ENCODE measurements around the gene SLC22A12.

The SLC22A12 gene

GRCh38 chr11:64626637-64627036, 35.6 kb downstream of the SLC22A12 start:
- no peak for TF ChIP-seq CEBPB (IDR thresholded peaks at IDR 0.05)
- TF ChIP-seq TCF12 (IDR thresholded peaks at IDR 0.05; ENCODE audit: low read depth), result no peak
- no peak for TF ChIP-seq ZBTB7A (IDR thresholded peaks at IDR 0.05; ENCODE audit: low read depth)
- TF ChIP-seq FOXM1 (IDR thresholded peaks at IDR 0.05; ENCODE audit: borderline replicate concordance, low read depth), result no peak
- no peak for TF ChIP-seq EGR1 (IDR thresholded peaks at IDR 0.05)
- TF ChIP-seq YY1 (IDR thresholded peaks at IDR 0.05; ENCODE audit: low read depth), result no peak
- no peak for TF ChIP-seq REST (IDR thresholded peaks at IDR 0.05; ENCODE audit: low read depth)
- no peak for TF ChIP-seq TAF1 (IDR thresholded peaks at IDR 0.05; ENCODE audit: low read depth)
- TF ChIP-seq CREB1 (IDR thresholded peaks at IDR 0.05; ENCODE audit: low read depth), result no peak
- no peak for TF ChIP-seq EP300 (IDR thresholded peaks at IDR 0.05; ENCODE audit: borderline replicate concordance)
- TF ChIP-seq USF1 (IDR thresholded peaks at IDR 0.05), result no peak

- no peak for TF ChIP-seq MAX (IDR thresholded peaks at IDR 0.05)
- no peak for TF ChIP-seq RAD21 (IDR thresholded peaks at IDR 0.05; ENCODE audit: low read depth)
- no peak for TF ChIP-seq NFIC (IDR thresholded peaks at IDR 0.05)
- TF ChIP-seq REST (IDR thresholded peaks at IDR 0.05; ENCODE audit: low read depth), result no peak
- no peak for TF ChIP-seq ZBTB7A (IDR thresholded peaks at IDR 0.05; ENCODE audit: low read depth)
- TF ChIP-seq TEAD4 (IDR thresholded peaks at IDR 0.05), result no peak
- no peak for TF ChIP-seq TCF12 (IDR thresholded peaks at IDR 0.05; ENCODE audit: low read depth)
- no peak for TF ChIP-seq CEBPB (IDR thresholded peaks at IDR 0.05)
- no peak for TF ChIP-seq USF1 (IDR thresholded peaks at IDR 0.05)
- TF ChIP-seq CREB1 (IDR thresholded peaks at IDR 0.05; ENCODE audit: low read depth), result no peak
- no peak for TF ChIP-seq TAF1 (IDR thresholded peaks at IDR 0.05; ENCODE audit: low read depth)
- no peak for TF ChIP-seq FOXM1 (IDR thresholded peaks at IDR 0.05; ENCODE audit: borderline replicate concordance, low read depth)
- no peak for TF ChIP-seq YY1 (IDR thresholded peaks at IDR 0.05; ENCODE audit: low read depth)
- TF ChIP-seq EGR1 (IDR thresholded peaks at IDR 0.05), result no peak
- no peak for TF ChIP-seq EP300 (IDR thresholded peaks at IDR 0.05; ENCODE audit: borderline replicate concordance)
Measured at GRCh38 chr11:64627371-64627770, 36.4 kb downstream of the SLC22A12 start.

- no peak for TF ChIP-seq ZBTB7A (IDR thresholded peaks at IDR 0.05; ENCODE audit: low read depth)
- no peak for TF ChIP-seq USF1 (IDR thresholded peaks at IDR 0.05)
- TF ChIP-seq TEAD4 (IDR thresholded peaks at IDR 0.05), result no peak
- TF ChIP-seq MAX (IDR thresholded peaks at IDR 0.05), result no peak
Measured at GRCh38 chr11:64628596-64628995, 37.6 kb downstream of the SLC22A12 start.

GRCh38 chr11:64629103-64629502, 38.1 kb downstream of the SLC22A12 start:
- TF ChIP-seq CEBPB (IDR thresholded peaks at IDR 0.05) (no peak), RAD21 (IDR thresholded peaks at IDR 0.05; ENCODE audit: low read depth) (no peak), FOXM1 (IDR thresholded peaks at IDR 0.05; ENCODE audit: borderline replicate concordance, low read depth) (no peak), TAF1 (IDR thresholded peaks at IDR 0.05; ENCODE audit: low read depth) (no peak), TEAD4 (IDR thresholded peaks at IDR 0.05) (no peak), CREB1 (IDR thresholded peaks at IDR 0.05; ENCODE audit: low read depth) (no peak), USF1 (IDR thresholded peaks at IDR 0.05) (no peak), REST (IDR thresholded peaks at IDR 0.05; ENCODE audit: low read depth) (no peak)
